Measurements from ENCODE around the gene WNT7A.

The WNT7A gene

DNA sequence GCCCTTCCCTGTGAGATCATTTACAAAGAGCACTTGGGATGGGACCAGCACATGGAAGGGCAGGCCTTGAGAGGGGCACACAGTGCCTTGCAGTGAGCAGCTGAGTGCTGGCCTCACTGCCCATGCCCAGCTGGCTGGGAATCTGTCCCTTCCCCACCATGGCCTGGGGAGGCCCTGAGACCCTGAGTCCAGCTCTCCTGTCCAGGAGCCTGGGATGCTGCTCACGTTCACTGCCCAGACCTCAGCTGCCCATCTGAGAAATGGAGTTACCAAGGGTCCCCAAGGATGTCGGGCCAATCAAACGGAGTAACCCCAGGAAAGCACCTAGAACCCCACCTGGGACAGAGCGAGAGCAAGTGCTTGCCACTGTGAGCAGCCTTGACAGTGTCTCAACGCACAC, 35.6 kb downstream of the WNT7A start:
- DNase-seq, result no peak

- DNase-seq, result no peak
Observed at GRCh38 chr3:13843351-13843750, 36.5 kb downstream of the WNT7A start.

DNA sequence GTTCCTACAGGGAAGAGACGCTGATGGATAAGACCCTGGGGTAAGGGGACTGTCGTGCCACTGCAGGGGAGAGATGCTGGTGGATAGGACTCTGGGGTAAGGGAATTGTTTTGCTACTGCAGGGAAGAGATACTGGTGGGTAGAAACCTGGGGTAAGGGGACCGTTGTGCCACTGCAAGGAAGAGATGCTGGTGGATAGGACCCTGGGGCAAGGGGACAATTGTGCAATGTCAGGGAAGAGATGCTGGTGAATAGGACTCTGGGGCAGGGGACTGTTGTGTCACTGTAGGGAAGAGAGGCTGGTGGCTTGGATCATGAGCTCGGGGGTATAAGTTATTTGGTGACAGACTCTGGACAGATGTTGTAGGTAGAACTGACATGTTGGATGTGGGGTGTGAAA, 37.6 kb downstream of the WNT7A start:
- DNase-seq, result no peak

- DNase-seq, result no peak
Observed at GRCh38 chr3:13841826-13842225, 38.0 kb downstream of the WNT7A start.

GRCh38 chr3:13841141-13841540, 38.7 kb downstream of the WNT7A start:
- DNase-seq, result no peak

GRCh38 chr3:13840456-13840855, 39.4 kb downstream of the WNT7A start:
- DNase-seq, result no peak

- no peak for DNase-seq
Observed at GRCh38 chr3:13839726-13840340, 40.0 kb downstream of the WNT7A start.

DNA sequence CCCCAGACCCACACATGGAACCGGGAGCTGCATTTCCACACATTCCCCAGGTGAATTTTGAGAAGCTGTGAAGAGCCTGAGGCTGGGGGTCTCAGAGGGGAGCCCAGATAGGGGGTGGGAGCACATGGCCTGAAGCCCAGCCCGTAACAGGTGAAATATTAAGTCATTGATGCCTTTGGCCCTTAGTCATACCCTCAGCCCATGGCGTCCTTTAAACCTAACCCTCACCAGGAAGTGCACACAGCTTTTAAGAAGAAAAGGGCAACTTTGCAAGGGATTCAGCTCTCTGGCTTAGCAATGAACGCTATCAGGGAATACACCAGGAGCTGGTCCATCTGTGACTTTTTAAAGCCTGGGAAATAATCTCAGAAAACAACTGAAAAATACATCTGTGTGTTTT, 40.6 kb downstream of the WNT7A start:
- no peak for DNase-seq

DNA sequence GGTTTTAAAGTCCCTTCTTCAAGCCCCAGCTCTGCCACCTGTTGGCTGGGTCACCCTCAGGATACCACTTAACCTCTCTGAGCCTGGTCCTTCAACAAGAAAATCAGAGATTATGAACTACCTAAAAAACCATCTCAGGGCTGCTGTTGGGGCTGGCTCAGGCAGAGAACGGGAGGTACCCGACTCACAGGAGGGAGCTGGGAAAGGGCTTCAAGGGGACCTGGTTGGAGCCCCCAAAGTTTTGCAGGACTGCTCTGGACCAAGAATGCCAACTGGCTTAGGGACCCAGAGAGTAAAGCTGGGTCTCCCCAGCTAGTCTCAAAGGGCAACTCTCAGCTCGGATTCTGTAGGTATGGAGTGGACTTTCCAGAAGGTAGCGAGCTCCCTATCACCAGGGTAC, 41.5 kb downstream of the WNT7A start:
- DNase-seq, result no peak

DNA sequence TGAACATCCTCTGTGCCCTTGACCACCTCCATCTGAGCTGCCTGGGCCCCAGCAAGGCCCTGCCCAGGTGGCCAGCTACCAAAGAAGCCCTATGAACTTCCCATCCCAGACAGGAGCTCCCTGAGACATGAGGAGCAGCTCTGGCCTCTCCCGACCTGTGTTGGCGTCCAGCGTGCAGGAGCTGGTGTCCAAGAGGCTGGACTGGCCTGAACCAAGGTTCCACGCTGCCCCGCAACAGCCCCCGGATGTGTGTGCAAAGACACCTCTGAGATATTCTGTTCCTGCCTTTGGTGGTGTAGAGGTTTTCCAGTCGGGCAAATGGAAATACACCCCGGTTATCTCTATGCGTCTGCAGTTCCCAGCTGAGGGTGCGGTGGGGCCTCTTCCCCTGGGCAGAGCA, 42.1 kb downstream of the WNT7A start:
- no peak for DNase-seq

- DNase-seq, result no peak
Observed at GRCh38 chr3:13836658-13837587, 42.9 kb downstream of the WNT7A start.

GRCh38 chr3:13835246-13835645, 44.6 kb downstream of the WNT7A start:
- DNase-seq, result no peak

DNA sequence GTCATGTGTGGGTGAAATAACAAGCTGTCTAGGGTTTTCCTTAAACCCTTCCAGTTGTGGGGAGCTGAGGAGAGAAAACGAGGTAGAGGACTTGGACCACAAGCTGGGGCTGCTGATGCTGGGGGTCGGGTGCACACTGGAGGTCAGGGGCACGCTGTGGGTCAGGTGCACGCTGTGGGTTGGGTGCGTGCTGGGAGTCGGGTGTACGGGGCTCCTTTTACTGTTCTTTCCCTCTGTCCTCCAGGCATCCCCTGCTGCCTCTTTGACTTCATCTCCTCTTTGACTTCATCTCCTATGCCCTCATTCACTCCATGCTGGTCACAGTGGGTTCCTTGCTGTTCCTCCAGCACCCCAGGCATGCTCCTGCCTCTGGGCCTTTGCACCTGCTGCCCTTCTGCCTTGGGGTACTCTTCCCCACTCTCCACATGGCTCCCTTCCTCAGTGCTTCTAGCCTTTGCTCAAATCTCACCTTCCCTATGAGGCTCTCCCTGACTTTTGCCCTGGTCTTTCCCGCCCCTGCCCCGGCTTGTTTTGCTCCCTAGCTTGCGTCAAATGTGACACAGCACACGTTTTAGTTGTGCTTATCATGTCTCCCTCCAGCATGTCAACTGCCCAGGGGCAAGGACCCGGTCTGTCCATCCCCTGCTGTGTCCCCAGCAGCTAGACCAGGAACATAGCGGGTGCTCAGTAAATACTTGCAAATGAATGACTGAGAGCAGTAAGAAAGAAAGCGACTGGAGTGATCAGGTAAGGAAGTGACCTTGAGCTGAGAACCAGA, 45.4 kb downstream of the WNT7A start:
- DNase-seq, result no peak

DNA sequence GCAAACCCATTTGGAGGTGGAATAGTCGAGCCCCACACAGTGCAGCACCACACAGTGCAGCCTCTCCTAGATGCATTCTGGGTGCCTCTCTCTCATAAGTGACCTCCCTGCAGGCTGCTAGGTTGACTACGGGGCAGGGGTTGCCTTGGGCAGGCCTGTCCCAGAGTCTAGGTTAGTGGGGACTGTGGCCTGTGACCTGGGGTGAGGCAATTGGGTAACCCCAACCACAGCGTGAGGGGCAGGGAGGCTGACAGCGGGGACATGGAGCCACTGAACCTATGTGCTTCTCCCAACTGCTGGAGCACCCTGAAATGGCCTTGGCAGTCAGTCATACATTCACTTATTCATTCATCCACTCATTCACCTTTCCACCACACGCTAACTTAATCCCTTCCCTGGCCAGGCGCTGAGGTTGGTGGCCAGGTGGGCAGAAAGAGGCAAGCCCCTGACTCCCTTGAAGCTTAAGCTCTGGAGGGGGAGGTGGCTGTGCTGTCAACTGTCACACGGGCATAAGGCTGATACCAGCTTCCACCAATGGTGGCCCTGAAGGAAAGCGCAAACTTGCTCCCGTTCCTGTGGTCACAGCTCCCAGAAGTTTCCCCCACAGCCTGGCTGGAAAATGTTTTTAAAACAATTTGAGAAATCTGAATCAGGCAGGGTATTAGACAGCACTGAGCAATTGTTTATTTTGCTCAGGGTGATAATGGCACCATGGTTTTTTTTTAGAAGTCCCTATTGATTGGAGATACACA, 46.2 kb downstream of the WNT7A start:
- DNase-seq, result no peak

DNA sequence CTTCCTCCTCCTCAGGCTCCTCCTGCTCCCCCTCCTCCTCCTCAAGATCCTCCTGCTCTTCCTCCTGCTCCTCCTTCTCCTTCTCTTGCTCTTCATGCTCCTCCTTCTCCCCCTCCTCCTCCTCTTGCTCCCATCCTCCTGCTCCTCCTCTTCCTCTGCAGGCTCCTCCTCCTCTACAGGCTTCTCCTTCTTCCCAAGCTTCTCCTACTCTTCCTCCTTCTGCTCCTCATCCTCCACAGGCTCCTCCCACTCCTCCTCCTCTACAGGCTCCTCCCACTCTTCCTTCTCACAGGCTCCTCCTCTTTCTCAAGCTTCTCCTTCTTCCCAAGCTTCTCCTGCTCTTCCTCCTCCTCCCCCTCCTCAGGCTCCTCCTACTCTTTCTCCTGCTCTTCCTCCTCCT, 47.7 kb downstream of the WNT7A start:
- DNase-seq, result no peak

- no peak for DNase-seq
Observed at GRCh38 chr3:13831386-13831996, 48.4 kb downstream of the WNT7A start.

DNA sequence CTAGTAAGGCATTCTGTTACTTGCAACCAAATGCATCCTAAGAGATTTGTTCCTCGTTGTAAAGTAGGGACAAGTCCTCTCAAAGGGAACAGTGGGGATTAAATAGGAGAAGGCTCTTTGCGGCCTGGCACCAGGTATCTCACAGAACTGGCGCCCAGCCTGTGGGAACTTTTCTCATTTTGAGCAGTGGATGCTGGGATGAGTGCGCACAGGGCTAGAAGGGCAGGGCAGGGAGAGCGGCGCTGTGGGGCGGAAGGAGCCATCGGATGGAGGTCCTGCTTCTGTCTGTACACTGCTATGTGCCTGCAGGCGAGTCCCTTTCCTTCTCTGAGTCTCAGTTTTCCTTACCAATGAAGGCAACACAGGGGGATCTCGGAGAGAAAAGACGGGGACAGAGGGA, 50.6 kb downstream of the WNT7A start:
- no peak for DNase-seq

DNA sequence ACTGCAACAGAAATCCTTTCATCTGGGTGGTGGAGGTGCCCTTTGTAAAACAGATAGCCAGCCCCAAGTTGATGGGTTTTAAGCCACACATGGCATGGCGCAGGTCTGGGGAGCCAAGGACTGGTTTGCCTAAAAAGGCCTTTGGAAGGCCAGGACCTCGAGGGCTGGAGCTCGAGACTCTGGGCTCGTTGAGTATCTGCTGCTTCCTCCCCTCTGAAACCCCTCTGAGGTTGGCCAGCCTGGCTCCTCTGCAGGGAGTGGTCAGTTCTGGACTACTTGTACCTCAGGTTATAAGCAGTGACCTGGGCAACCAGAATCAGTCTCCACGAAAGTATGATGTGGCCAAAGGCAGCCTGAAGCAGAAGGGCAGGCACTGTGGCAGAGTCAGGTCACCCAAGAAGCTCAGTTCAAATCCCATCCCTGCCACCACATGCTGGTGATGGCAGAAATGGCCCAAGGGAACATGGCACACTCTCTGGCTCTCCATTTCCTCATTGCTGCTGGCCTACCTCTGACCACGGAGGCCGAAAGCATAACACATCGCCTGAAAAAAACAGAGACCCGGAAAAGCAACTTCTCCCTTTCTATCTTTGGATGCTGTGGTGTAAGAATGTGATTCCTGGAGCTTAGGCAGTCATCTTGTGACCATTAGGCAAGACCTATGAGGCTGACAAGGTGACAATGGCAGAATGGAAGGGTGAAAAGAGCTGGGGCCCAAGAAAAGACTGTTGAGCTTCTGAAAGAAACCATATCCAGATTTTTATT, 51.2 kb downstream of the WNT7A start:
- no peak for DNase-seq

DNA sequence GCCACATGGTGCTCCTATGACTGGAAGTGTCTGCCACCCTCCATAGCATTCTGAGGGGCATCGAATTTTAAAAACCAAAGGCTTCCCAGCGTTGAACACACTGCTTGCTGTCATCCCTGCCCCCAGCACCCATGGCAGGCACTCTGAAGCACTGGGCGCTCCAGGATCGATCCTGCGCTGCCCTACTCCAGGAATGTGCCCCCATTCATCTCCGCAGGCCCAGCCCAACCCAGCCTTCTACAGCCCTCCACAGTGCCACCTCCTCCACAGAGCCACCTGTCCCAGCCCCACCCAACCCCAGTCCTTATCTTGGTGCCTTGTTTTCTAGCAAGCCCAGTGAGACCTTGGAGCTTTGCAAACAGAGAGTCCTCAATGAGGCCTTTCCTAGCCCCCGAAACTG, 52.2 kb downstream of the WNT7A start:
- DNase-seq, result no peak

DNA sequence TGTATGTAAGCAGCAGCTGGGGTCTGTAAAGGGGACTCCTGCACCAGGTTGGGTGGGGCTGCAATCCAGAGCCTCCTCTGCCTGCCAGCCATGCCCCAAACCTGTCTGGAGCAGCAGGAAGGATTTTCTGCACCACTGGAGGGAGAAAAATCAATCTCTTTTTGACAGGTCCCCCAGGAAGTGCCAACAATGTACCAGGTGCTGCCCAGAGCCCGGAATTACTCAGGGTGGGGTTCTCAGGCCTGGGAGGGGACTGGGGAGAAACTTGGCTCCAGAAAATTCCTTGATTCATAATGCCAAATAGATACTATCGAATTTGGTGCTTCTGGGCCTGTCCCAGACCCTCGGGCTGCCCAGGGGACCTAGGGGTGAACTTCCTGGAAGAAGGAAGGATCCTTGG, 52.6 kb downstream of the WNT7A start:
- DNase-seq, result no peak

DNA sequence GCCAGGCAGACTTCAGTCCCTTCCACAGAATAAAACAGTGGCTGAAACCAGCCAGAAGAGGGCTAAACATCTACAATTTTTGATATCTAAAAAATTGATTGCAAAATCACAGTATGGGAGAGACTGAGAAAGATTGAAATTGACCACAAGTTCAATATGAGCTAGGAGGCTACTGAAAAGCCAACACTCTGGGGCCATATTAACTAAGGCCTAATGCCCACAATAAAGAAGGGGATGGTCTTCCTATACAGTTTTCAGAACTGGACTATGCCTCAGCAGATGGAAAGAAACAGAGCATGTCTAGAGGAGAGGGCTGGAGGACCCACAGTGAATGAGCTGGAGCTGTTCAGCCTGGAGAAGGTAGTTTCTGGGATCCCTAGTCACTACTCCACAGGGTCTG, 53.2 kb downstream of the WNT7A start:
- no peak for DNase-seq

DNA sequence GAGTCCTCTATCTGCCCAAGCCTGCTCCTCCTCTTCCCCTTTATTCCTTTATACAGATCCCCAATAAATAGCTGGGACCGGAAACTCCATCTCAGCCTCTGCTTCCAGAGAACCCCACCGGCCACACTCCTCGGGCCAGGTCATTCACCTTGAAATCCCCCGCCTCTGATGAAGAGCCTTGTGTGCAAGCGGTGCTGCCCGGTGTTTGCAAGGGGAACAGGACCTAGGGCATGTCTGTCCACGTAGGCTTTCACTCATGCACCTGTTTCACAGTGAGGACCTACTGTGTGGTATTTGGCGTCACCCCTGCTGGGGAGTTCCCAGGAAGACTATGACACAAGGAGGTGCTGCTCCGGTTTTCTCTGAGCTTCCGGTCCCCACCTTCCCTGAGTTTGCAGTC, 54.0 kb downstream of the WNT7A start:
- no peak for DNase-seq

Data from SIG-M5 (cell line).